ENCODE measurements around the gene GYG1. TPM values are rescaled to one million over a fixed set of nuclear protein-coding genes. Genes with fewer than 3 reads are reported as not detected.

Gene GYG1
- total and polyA plus RNA-seq, 2 experiments from 2014 or later = 33.2 to 40.9 TPM

GRCh38 chr3:149055575-149055974, 64.2 kb downstream of the GYG1 start:
- no peak overlapping the region for H3K4me3 Mint-ChIP-seq
- H3K27ac Mint-ChIP-seq = no peak overlapping the region
- H3K4me1 ChIP-seq (ENCODE audit: insufficient read depth) = peaks cover 2% of the 10 kb centered on the region; the same call in 1 of the 2 replicates
- ATAC-seq (no peak), DNase-seq (ENCODE audit: low spot score) (no peak)
- no peaks in the 10 kb centered on the region for H3K79me2 ChIP-seq (replicated peaks; ENCODE audit: insufficient read depth)
- no peaks in the 10 kb centered on the region for H3K9me3 Mint-ChIP-seq
- no peaks in the 10 kb centered on the region for H3K9me2 ChIP-seq (ENCODE audit: insufficient read depth)
- H3K36me3 ChIP-seq (ENCODE audit: insufficient read depth) = peaks cover 36% of the 10 kb centered on the region
- no peak overlapping the region for H3K27ac ChIP-seq (ENCODE audit: low read depth)
- no peaks in the 10 kb centered on the region for H3K27me3 ChIP-seq (ENCODE audit: insufficient read depth)
- H3K4me2 ChIP-seq = no peak overlapping the region
- H2AFZ ChIP-seq = no peak overlapping the region
- H3K4me3 ChIP-seq = no peak overlapping the region
- H3K4me1 Mint-ChIP-seq = peaks cover 5% of the 10 kb centered on the region; the same call in 2 of the 3 replicates
- H3F3A ChIP-seq (replicated peaks; ENCODE audit: low read depth) = no peaks in the 10 kb centered on the region
- peaks cover 84% of the 10 kb centered on the region for H3K36me3 Mint-ChIP-seq (ENCODE audit: low read depth)
- 0 out of 2 replicates have a peak, but pooled peaks cover 3% of the 10 kb centered on the region for H4K20me1 ChIP-seq (replicated peaks; ENCODE audit: insufficient read depth)
- no peaks in the 10 kb centered on the region for H3K27me3 Mint-ChIP-seq (ENCODE audit: insufficient read depth, low read depth, poor library complexity)
- TF ChIP-seq ZNF462 (CRISPR knock-in tag; IDR thresholded peaks at IDR 0.05) (no peak), CTCF (conservative IDR thresholded peaks at IDR 0.05; ENCODE audit: low read depth in 2 of 2) (no peak), EZH2phosphoT487 (IDR thresholded peaks at IDR 0.05; ENCODE audit: unreplicated experiment) (peak; percentile 15), POLR2AphosphoS5 (IDR thresholded peaks at IDR 0.05; ENCODE audit: low read depth) (no peak), JUNB (IDR thresholded peaks at IDR 0.05; ENCODE audit: unreplicated experiment) (no peak), NANOG (IDR thresholded peaks at IDR 0.05; ENCODE audit: borderline replicate concordance) (no peak), STAT1 (IDR thresholded peaks at IDR 0.05; ENCODE audit: unreplicated experiment) (no peak), ZNF331 (CRISPR knock-in tag; IDR thresholded peaks at IDR 0.05; ENCODE audit: low read depth) (no peak), ETS1 (IDR thresholded peaks at IDR 0.05) (no peak)
